Measurements from ENCODE around the gene REV3L.

DNA sequence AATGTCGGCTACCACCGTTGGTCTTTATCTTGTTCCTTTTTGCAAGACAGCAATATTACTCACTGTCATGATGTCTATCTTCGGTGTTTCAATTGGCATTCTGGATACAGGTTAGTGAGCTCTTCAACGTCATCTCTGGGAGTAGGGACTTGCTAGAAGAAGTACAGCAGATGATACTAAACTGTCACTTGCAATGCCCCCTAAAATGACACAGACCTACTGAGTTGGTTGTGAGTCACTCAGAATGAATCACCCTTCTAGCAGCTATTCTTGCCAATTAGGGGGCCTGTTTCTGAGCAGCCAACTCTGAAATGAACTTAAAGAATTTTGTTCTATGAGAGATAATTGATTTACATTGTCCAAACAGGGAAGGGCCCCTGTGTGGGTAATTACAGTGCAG lies 219.2 kb downstream of the REV3L start:
- TF ChIP-seq, protein P1, sequence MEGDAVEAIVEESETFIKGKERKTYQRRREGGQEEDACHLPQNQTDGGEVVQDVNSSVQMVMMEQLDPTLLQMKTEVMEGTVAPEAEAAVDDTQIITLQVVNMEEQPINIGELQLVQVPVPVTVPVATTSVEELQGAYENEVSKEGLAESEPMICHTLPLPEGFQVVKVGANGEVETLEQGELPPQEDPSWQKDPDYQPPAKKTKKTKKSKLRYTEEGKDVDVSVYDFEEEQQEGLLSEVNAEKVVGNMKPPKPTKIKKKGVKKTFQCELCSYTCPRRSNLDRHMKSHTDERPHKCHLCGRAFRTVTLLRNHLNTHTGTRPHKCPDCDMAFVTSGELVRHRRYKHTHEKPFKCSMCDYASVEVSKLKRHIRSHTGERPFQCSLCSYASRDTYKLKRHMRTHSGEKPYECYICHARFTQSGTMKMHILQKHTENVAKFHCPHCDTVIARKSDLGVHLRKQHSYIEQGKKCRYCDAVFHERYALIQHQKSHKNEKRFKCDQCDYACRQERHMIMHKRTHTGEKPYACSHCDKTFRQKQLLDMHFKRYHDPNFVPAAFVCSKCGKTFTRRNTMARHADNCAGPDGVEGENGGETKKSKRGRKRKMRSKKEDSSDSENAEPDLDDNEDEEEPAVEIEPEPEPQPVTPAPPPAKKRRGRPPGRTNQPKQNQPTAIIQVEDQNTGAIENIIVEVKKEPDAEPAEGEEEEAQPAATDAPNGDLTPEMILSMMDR (IDR thresholded peaks at IDR 0.05; ENCODE audit: extremely low read depth in 1 of 2, insufficient read depth in 1 of 2, low read depth in 1 of 2, low read length in 2 of 2), result no peak
- TF ChIP-seq FOS (IDR thresholded peaks at IDR 0.05; ENCODE audit: borderline replicate concordance, insufficient read depth, low read length) (peak; percentile 95), POLR2A (IDR thresholded peaks at IDR 0.05; ENCODE audit: low read depth, low read length) (no peak), JUN (IDR thresholded peaks at IDR 0.05; ENCODE audit: borderline replicate concordance, insufficient read depth, insufficient read length, low read depth) (peak; percentile 53)

Measured in endothelial cell of umbilical vein (primary cell).